ENCODE data around the gene CDK19. TPM values are rescaled to one million over a fixed set of nuclear protein-coding genes. Genes with fewer than 3 reads are reported as not detected.
"Not testable (repeated sequence)": the region's sequence is repeated elsewhere in the genome, so short reads cannot be mapped to it uniquely, and the experiment has no call there.

Gene CDK19
- total RNA-seq, 1 donor from 2014 or later, result 21.8 TPM

DNA sequence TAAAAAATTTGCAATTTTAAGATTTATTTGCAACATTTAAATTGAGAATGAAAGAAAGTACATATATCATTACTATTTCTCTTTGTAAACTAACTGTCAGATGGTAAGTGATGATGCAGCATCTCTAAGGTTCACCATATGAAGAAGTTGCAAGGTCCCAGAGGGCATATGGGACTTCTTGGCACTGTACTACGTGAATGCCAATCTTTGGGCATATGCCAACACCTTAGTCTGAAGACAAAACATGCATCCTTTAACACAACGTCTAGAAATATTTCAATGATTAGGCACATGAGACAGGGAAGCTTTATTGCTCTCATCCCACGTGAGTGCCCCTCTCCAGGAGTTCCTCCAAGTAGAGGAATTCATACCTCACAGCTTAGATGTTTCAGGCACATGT is 66.8 kb downstream of the CDK19 start:
- no peaks in the 10 kb centered on the region for H3K9me3 ChIP-seq (ENCODE audit: insufficient read depth, low read depth, low read length)
- H3K4me2 ChIP-seq (ENCODE audit: low read length), result no peak overlapping the region
- no peaks in the 10 kb centered on the region for H3K36me3 ChIP-seq (ENCODE audit: insufficient read depth, low read length)
- H3K27me3 ChIP-seq (ENCODE audit: insufficient read depth, low read length), result no peaks in the 10 kb centered on the region
- H3K79me2 ChIP-seq (ENCODE audit: insufficient read depth, low read length), result no peaks in the 10 kb centered on the region
- no peak overlapping the region for H3K9ac ChIP-seq (ENCODE audit: low read length)
- H4K20me1 ChIP-seq (ENCODE audit: insufficient read depth, low read length), result no peaks in the 10 kb centered on the region
- Mint-ChIP-seq H3K9me3 (ENCODE audit: unreplicated experiment) (no peaks in the 10 kb centered on the region), H3K36me3 (ENCODE audit: low read depth, unreplicated experiment) (peaks cover 3% of the 10 kb centered on the region), H3K4me1 (ENCODE audit: low read depth, unreplicated experiment) (peaks cover 5% of the 10 kb centered on the region), H3K27ac (ENCODE audit: unreplicated experiment) (no peak overlapping the region), H3K4me3 (ENCODE audit: unreplicated experiment) (no peak overlapping the region), H3K27me3 (ENCODE audit: low read depth, unreplicated experiment) (no peaks in the 10 kb centered on the region)
- DNase-seq (ENCODE audit: low read depth) (no peak), FAIRE-seq (no peak)
- TF ChIP-seq EZH2 (IDR thresholded peaks at IDR 0.05; ENCODE audit: insufficient read depth, low read length), result no peak
- TF ChIP-seq, protein P1, sequence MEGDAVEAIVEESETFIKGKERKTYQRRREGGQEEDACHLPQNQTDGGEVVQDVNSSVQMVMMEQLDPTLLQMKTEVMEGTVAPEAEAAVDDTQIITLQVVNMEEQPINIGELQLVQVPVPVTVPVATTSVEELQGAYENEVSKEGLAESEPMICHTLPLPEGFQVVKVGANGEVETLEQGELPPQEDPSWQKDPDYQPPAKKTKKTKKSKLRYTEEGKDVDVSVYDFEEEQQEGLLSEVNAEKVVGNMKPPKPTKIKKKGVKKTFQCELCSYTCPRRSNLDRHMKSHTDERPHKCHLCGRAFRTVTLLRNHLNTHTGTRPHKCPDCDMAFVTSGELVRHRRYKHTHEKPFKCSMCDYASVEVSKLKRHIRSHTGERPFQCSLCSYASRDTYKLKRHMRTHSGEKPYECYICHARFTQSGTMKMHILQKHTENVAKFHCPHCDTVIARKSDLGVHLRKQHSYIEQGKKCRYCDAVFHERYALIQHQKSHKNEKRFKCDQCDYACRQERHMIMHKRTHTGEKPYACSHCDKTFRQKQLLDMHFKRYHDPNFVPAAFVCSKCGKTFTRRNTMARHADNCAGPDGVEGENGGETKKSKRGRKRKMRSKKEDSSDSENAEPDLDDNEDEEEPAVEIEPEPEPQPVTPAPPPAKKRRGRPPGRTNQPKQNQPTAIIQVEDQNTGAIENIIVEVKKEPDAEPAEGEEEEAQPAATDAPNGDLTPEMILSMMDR (IDR thresholded peaks at IDR 0.05; ENCODE audit: insufficient read depth, low read depth, low read length), result no peak
- no peaks in the 10 kb centered on the region for H3K4me1 ChIP-seq (ENCODE audit: insufficient read depth, low read length)
- H2AFZ ChIP-seq (ENCODE audit: low read depth, low read length), result no peak overlapping the region
- H3K4me3 ChIP-seq (ENCODE audit: insufficient read depth, low read depth, low read length), result no peak overlapping the region
- no peak overlapping the region for H3K27ac ChIP-seq (ENCODE audit: low read depth, low read length)

- no peak for TF ChIP-seq EZH2 (IDR thresholded peaks at IDR 0.05; ENCODE audit: insufficient read depth, low read length)
- TF ChIP-seq, protein P1 (IDR thresholded peaks at IDR 0.05; ENCODE audit: insufficient read depth, low read depth, low read length), result no peak
- no peaks in the 10 kb centered on the region for H3K9me3 ChIP-seq (ENCODE audit: insufficient read depth, low read depth, low read length)
- Mint-ChIP-seq H3K27me3 (ENCODE audit: low read depth, unreplicated experiment) (no peaks in the 10 kb centered on the region), H3K27ac (ENCODE audit: unreplicated experiment) (no peak overlapping the region), H3K4me1 (ENCODE audit: low read depth, unreplicated experiment) (peaks cover 5% of the 10 kb centered on the region), H3K36me3 (ENCODE audit: low read depth, unreplicated experiment) (peaks cover 18% of the 10 kb centered on the region), H3K4me3 (ENCODE audit: unreplicated experiment) (no peak overlapping the region), H3K9me3 (ENCODE audit: unreplicated experiment) (peaks cover 13% of the 10 kb centered on the region)
- H4K20me1 ChIP-seq (ENCODE audit: insufficient read depth, low read length), result no peaks in the 10 kb centered on the region
- no peaks in the 10 kb centered on the region for H3K36me3 ChIP-seq (ENCODE audit: insufficient read depth, low read length)
- H3K4me1 ChIP-seq (ENCODE audit: insufficient read depth, low read length), result no peaks in the 10 kb centered on the region
- no peak overlapping the region for H3K4me2 ChIP-seq (ENCODE audit: low read length)
- no peak overlapping the region for H2AFZ ChIP-seq (ENCODE audit: low read depth, low read length)
- H3K27ac ChIP-seq (ENCODE audit: low read depth, low read length), result no peak overlapping the region
- DNase-seq (ENCODE audit: low read depth), result no peak
- H3K27me3 ChIP-seq (ENCODE audit: insufficient read depth, low read length), result no peaks in the 10 kb centered on the region
- FAIRE-seq, result peak; percentile 58
- H3K4me3 ChIP-seq (ENCODE audit: insufficient read depth, low read depth, low read length), result no peak overlapping the region
- H3K79me2 ChIP-seq (ENCODE audit: insufficient read depth, low read length), result no peaks in the 10 kb centered on the region
- no peak overlapping the region for H3K9ac ChIP-seq (ENCODE audit: low read length)
Measured at GRCh38 chr6:110746680-110747079, 68.6 kb downstream of the CDK19 start.

DNA sequence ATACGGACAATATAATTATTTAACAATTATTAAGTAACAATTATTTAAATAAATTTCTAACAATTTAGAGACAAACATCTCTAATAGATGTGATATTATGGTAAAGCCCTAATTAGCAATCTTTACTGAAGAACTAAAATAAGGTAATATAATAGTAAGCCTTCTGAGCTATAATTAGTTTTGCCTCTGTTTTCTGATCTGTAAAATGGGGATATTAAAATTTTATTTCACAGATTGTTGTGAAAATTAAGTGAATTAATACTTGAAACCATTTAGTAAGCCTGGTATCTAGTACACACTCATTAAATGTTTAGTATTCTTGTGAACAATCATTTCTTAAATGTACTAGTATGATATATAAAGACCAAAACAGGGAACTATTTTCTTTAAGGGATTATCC is 70.3 kb downstream of the CDK19 start:
- Mint-ChIP-seq H3K4me1 (ENCODE audit: low read depth, unreplicated experiment) (peaks cover 5% of the 10 kb centered on the region), H3K9me3 (ENCODE audit: unreplicated experiment) (peaks cover 16% of the 10 kb centered on the region), H3K36me3 (ENCODE audit: low read depth, unreplicated experiment) (peaks cover 26% of the 10 kb centered on the region), H3K27ac (ENCODE audit: unreplicated experiment) (no peak overlapping the region), H3K4me3 (ENCODE audit: unreplicated experiment) (no peak overlapping the region), H3K27me3 (ENCODE audit: low read depth, unreplicated experiment) (no peaks in the 10 kb centered on the region)
- no peak for DNase-seq (ENCODE audit: low read depth)
- FAIRE-seq, result no peak
- Histone ChIP-seq H3K9me3 (ENCODE audit: insufficient read depth, low read depth, low read length) (no peaks in the 10 kb centered on the region), H4K20me1 (ENCODE audit: insufficient read depth, low read length) (no peaks in the 10 kb centered on the region), H3K27ac (ENCODE audit: low read depth, low read length) (no peak overlapping the region), H3K9ac (ENCODE audit: low read length) (no peak overlapping the region), H3K4me3 (ENCODE audit: insufficient read depth, low read depth, low read length) (no peak overlapping the region), H2AFZ (ENCODE audit: low read depth, low read length) (no peak overlapping the region), H3K4me2 (ENCODE audit: low read length) (no peak overlapping the region), H3K4me1 (ENCODE audit: insufficient read depth, low read length) (no peaks in the 10 kb centered on the region), H3K79me2 (ENCODE audit: insufficient read depth, low read length) (no peaks in the 10 kb centered on the region), H3K36me3 (ENCODE audit: insufficient read depth, low read length) (no peaks in the 10 kb centered on the region), H3K27me3 (ENCODE audit: insufficient read depth, low read length) (no peaks in the 10 kb centered on the region)
- TF ChIP-seq EZH2 (IDR thresholded peaks at IDR 0.05; ENCODE audit: insufficient read depth, low read length), result no peak
- TF ChIP-seq, protein P1 (IDR thresholded peaks at IDR 0.05; ENCODE audit: insufficient read depth, low read depth, low read length), result no peak

DNA sequence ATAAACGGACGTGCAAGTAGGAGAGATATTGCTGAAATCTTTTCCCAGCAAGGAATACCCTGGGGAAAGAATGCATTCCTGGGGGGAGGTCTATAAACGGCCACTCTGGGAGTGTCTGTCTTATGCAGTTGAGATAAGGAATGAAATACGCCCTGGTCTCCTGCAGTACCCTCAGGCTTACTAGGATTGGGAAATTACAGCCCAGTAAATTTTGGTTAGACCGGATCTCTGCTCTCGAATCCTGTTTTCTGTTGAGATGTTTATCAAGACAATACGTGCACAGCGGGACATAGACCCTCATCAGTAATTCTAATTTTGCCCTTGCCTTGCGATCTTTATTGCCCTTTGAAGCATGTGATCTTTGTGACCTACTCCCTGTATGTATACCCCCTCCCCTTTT is 72.7 kb downstream of the CDK19 start:
- not testable (repeated sequence) for H2AFZ ChIP-seq (ENCODE audit: low read depth, low read length); H3K4me3 Mint-ChIP-seq (ENCODE audit: unreplicated experiment); H3K9me3 ChIP-seq (ENCODE audit: insufficient read depth, low read depth, low read length); H3K4me3 ChIP-seq (ENCODE audit: insufficient read depth, low read depth, low read length); H3K36me3 ChIP-seq (ENCODE audit: insufficient read depth, low read length); H3K4me1 Mint-ChIP-seq (ENCODE audit: low read depth, unreplicated experiment); H3K27me3 Mint-ChIP-seq (ENCODE audit: low read depth, unreplicated experiment); H3K27ac ChIP-seq (ENCODE audit: low read depth, low read length); H3K9ac ChIP-seq (ENCODE audit: low read length); H4K20me1 ChIP-seq (ENCODE audit: insufficient read depth, low read length); H3K4me2 ChIP-seq (ENCODE audit: low read length); DNase-seq (ENCODE audit: low read depth); H3K79me2 ChIP-seq (ENCODE audit: insufficient read depth, low read length); H3K27ac Mint-ChIP-seq (ENCODE audit: unreplicated experiment); FAIRE-seq; H3K4me1 ChIP-seq (ENCODE audit: insufficient read depth, low read length); H3K27me3 ChIP-seq (ENCODE audit: insufficient read depth, low read length)
- Mint-ChIP-seq H3K9me3 (ENCODE audit: unreplicated experiment) (peaks cover 16% of the 10 kb centered on the region), H3K36me3 (ENCODE audit: low read depth, unreplicated experiment) (peaks cover 26% of the 10 kb centered on the region)

Data from astrocyte (in vitro differentiated cells and primary cell).